HG03575 (cell line): ENCODE measurements around the gene PPP4R4.
"Not testable (repeated sequence)": the region's sequence is repeated elsewhere in the genome, so short reads cannot be mapped to it uniquely, and the experiment has no call there.

Experiments
- ATAC-seq: cut with Tn5 transposase; IDR thresholded peaks from one replicate; pipeline ENCODE4 v1.9.1; 2021; ENCODE audit not compliant: unreplicated experiment, insufficient number of reproducible peaks, low FRiP score; ENCODE audit errors: extremely low read depth

PPP4R4 gene

DNA sequence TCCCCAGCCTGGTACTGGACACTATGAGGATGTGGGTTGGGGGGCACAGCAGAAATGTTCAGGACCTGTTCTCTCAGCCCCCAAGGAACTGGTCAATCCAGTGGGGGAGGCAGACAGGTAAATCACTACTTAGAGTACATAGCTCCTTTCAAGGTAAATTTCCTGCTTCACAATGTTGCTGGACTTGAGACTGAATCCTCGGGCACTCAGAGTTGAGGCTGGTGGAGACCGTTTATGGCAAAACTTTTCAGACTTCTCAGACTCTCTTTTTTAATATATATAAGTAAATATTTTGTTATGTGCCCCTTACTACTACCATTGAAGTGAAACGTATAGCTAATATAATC is 119.4 kb downstream of the PPP4R4 start:
- ATAC-seq, result no peak

DNA sequence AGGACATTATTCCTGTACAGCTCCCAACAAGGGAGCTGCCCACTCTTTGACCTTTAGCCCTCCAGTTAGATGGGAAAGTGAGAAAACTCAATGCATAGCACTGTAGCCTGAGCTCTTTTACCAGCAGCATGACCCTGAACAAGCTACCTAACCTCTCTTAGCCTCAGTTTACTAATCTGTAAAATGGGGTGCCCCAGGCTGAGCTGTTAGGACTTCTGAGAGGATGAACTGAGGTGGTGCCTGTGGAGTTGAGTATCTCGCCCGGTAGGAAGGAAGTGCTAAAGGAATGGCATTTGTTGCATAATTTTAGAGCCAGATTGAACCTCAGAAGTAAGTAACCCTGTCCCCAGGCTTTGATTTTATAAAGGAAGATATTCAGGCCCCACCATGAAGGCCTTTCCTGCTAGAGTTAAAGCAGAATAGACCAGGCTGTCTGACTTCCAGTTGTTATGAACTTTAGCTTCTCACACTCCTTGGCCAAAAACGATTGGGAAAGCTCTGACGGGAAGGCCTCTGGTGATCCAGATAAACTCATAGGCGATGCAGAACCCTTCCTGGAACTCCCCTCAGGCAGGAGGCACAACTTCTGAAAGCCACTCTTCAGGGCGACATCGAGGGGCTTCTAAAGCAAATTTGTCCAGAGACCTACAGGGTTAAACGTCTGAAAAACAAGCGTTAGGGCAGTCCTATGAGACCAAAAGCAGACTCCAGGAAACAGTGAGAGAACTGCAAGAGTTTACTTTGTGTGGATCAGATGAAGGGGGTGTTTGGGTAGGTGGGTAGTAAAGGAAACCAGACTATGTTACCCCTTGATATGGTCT is 121.4 kb downstream of the PPP4R4 start:
- ATAC-seq, result no peak

DNA sequence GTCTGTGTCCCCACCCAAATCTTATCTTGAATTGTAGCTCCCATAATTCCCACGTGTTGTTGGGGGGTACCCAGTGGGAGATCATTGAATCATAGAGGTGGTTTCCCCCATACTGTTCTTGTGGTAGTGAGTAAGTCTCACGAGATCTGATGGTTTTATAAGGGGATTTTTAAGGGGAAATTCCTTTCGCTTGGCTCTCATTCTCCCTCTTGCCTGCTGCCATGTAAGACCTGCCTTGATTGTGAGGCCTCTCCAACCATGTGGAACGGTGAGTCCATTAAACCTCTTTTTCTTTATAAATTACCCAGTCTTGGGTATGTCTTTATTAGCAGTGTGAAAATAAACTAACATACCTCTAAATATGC is 122.0 kb downstream of the PPP4R4 start:
- ATAC-seq, result not testable (repeated sequence)

DNA sequence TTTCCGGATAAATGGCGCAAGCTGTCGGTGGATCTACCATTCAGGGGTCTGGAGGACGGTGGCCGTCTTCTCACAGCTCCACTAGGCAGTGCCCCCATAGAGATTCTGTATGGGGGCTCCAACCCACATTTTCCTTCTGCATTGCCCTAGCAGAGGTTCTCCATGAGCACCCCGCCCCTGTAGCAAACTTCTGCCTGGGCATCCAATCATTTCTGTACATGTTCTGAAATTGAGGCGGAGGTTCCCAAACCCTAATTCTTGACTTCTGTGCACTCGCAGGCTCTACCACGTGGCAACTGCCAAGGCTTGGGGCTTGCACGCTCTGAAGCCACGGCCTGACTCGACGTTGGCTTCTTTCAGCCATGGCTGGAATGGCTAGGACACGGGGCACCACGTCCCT is 124.0 kb downstream of the PPP4R4 start:
- ATAC-seq, result no peak

DNA sequence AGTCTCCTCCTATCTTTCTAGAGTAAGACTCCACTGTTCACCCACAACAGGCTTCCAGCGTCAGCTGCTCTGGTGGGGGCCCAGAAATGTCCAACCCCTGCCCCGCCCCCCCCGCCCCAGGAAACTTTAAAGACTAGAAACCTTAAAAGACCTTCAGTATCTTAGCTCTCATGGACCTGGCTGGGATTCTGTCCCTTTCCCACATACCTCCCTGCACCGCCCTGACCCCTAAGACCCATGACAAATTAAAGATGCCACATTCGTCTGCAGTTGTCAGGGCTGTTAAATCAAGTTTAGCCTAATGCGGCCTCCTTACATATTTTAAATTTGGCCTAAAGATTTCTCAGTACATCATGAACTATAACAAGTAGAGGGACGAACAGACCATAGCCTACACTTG is 129.0 kb downstream of the PPP4R4 start:
- no peak for ATAC-seq

DNA sequence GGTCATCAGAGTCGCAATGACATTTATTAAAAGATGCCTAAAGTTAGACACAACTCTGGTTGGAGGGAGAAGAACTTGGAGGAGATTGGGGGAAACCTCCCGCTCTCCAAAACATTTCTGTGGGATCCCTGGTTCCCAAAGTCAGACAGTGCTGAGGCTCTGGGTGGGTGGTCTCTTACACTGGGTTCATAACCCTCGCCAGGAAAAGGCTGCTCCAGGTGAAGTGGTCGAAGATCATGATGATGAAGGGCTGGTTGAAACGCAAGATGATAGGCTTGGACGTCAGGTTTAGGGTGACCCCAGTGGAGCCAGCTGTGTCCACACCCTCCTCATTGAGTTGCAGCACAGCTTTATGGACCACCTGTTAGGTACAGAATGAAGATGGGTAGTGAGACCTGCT is 130.1 kb downstream of the PPP4R4 start:
- no peak for ATAC-seq

DNA sequence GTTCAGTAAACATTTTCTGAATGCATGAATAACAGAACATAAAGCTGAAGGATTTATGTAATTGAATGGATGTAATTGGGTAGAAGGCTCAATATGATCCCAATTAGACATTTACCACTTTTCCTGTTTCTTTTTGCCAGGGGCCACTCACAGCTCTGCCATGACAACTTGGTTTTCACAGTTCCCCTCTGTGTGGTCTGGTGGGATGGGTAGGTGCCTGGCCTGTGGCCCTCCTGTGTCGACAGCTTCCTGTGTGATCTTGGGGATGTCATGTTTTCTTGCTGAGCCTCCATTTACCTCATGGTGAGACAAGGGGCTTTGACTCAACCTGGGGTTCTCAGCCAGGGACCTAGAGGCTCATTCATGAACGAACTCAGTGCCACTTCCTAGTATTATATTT is 131.5 kb downstream of the PPP4R4 start:
- ATAC-seq, result no peak

DNA sequence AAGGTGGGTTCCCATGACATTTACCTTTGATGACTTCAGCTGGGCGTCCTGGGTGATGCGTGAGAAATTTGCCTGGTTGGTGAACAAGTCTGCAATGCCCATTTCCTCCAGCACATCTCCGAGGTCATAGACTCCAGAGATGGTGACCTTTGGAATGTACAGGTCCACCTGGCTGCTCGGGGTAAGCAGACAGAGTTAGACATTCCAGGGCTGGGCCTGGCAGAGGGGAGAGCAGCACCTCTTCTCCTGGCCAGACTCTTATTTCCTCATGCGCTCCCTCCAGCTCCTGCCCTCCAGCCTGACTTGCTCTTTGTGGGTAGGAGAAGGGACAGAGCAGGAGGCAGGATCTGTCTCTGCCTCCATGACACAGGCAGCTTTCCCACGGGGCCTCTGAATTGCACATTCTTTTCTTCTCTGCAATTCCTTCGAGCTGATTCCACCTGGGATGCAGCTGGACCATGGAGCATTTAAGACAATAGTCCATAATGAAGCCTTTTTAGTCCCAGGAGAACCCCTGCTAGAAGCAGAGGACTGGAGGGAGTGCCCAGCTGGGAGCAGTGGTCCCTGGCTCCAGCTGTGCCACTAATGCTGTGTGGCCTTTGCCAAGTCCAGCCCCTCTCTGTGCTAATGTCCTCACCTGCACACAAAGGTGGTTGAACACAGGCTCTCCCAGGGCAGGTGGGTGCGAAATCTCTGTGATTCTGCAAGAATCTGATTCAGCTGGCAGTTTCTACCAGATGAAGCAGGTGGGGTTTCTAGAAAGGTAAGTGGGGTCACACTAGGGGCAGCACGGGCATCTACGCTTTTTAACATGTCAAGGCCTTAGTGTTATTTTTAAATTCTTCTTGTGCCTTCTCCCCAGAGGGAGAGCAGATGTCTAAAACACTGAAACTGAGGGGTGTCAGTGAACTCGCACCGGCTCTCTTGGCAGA is 132.2 kb downstream of the PPP4R4 start:
- no peak for ATAC-seq

DNA sequence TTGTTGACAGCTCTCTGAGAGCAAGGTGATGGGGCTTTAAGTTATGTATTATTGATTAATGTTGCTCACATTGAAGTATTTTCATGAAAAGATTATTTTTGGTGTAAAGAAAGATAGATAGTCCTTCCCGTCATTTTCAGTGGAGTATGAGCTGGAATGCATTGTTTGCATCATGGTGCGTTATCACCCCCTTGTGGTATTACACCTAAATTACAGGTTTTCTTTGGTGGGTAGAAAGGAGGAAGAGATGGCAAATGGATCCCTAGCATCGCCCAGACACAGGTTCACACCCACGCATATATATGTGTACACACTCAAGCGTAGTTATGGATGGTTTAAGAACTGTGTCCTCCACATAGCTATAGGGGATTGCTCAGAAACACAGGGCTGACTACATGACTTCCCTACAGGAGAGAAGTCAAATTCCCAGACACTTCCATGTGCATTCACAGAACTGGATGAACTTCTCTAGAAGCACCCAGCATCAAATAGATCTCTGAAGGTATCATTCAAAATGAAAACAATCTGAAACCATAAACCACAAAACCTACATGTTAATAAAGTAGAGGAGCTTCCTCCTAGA is 133.4 kb downstream of the PPP4R4 start:
- no peak for ATAC-seq

DNA sequence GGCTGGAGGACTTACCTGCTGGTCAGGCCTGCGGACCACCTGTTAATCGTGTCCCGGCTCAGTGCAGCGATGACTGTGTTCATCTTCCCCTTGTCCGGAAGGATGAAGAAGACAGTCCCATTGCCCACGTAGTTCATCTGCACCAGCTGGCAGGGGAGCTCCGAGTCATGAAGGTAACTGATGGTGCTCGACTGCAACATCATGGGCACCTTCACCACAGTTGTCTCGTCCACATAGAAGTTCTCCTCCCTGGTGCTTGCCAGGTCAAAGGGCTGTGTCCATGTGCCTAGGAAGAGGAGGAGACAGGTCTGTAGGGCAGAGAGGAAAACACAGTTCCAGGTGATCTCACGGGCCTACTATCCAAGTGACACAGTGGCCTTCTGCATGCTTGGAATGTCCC is 135.6 kb downstream of the PPP4R4 start:
- no peak for ATAC-seq

DNA sequence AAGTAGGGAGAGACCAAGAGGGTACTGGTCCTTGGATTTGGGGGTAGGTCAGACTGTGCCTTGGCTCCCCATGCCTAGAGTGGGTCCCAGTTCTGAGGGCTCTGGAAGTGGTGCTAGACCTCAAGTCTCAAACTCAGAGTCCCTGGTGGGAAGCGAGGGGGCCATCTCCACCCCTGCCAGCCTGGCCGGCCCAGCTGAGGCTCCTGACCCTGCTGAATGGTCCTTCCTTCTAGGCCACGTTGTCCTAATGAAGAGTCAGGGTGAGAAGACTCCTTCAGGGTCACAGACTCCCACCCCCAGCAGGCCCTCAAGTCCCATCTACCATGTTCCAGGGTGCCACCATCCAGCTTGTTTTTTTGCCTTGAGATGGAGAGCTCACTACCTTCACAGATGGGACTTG is 136.1 kb downstream of the PPP4R4 start:
- no peak for ATAC-seq

DNA sequence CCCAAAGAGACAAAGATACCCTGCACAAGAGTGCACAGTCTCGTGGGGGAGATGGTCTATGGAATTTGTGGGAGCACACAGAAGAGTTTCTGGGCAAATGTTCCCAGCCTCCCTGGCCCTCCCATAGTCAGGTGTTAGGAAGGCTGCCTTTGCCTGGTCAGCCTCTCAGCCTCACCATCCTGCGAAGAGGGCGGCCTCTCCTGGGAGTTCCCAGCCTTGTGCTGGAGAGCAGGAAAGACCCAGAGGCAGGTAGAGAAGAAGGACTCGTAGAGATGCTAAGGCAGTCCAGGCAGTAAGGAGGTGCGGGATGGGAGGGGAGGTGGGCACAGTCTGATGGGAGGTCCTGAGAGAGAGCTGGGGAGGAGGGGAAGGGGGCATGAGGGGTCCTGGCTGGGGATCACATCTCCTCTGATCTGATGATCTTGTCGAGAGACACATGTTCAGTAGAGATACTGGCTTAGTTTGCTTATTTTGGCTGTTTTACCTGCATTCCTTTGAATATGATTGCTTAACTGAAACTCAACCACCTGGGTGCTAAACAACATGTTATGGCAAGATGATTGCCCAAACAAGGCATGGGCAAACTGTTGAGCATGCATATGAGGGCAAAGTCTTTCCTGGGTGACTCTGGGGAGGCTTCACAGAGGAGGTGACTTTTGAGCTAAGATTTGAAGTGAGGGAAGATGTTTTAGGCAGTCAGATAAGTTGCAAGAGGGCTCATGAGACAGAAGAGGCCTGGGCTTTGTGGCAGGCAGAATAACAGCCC is 138.5 kb downstream of the PPP4R4 start:
- ATAC-seq, result no peak

DNA sequence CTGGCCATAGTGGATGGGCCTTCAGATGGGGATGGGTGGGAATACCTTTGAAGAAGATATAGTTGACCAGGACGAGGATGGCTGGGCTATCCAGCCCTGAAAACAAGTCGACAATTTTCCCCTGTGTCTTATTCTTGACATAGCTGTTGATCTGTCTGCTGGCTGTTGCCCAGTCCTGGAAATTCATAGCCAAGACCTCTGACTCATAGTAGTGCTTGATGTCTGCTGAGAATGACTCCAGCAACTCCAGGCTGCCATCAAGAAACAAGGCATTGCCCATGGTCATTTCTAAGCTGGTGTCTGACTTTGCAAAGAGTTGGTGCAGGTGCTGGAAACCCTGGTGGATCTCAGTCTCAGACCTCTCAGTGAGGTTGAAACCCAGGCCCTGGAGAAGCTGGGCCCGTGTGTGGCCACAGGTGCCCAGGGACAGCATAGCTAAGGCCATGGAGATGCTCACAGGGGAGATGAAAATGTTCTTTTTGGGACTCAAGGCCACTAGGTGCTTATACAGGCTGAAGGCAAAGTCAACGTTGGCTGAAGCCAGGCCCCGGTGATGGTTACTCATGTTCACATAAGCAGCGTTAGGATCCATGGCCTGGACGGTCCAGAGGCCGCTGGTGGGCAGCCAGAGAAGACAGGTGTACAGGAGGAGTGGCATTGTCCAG is 140.0 kb downstream of the PPP4R4 start:
- ATAC-seq, result no peak

DNA sequence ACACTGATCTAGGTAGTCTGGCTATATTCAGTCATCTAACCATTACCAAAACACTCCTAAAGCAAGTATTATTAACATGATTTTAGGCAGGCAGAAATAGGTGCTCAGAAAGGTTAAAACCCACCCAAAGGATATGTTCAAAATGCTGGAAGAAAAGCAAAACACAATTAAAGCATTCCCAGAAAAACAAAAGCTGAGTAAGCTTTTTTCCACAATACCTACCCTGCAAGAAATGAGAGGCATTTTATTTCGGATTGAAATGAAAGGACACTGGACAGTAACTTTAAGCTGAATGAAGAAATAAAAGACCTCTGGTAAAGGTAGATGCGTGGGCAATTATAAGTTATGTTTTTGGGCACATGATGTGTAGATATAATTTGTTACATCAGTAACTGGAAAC is 140.8 kb downstream of the PPP4R4 start:
- ATAC-seq, result no peak

DNA sequence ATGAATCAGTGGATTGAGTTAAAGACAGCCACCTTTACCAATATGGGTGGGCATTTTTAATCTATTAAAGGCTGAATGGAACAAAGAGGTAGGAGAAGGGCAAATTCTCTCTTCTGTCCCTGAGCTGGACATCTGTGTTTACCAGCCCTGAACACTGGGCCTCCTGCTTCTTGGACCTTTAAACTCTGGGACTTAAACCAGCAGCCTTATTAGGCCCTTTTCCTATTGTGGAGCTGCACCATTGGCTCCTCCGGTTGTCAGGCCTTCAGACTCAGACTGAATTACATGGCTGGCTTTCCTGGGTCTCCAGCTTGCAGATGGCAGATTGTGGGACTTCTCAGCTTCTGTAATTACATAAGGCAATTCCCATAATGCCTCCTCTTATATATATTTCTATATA is 142.6 kb downstream of the PPP4R4 start:
- ATAC-seq, result no peak

DNA sequence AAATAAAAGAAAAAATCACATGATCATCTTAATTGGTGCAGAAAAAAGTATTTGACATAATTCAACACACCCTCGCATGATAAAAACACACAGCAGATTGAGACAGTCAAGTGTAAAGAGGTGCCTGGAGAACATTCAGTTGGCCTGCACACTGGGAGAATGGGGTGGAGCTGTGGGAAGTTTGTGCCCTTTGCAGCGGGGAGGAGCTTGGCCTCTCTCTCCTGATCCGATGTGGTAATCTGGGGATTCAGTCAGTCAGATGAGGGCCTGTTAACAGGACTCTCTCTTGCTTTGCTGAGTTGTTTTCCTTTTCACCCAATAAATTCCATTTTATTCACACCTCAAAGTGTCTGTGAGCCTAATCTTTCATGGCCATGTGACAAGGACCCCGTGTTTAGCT is 143.1 kb downstream of the PPP4R4 start:
- ATAC-seq, result no peak

DNA sequence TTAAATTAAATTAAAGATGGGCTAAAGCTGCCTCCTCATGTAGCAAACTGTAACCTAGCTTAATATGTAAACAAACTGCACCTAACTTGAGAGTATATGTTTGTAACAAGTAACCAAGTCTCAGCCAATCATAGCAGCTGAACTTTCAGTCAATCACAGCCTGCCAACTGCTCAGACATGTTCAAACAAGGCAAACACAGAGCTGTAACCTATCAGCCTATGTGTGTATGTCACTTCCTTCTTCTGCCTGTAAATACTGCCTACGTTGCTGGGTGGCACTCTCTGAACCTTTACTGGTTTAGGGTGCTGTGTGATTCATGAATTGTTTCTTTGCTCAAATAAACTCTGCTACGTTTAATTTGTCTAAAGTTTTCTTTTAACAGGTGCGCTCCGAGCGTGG is 146.1 kb downstream of the PPP4R4 start:
- no peak for ATAC-seq

DNA sequence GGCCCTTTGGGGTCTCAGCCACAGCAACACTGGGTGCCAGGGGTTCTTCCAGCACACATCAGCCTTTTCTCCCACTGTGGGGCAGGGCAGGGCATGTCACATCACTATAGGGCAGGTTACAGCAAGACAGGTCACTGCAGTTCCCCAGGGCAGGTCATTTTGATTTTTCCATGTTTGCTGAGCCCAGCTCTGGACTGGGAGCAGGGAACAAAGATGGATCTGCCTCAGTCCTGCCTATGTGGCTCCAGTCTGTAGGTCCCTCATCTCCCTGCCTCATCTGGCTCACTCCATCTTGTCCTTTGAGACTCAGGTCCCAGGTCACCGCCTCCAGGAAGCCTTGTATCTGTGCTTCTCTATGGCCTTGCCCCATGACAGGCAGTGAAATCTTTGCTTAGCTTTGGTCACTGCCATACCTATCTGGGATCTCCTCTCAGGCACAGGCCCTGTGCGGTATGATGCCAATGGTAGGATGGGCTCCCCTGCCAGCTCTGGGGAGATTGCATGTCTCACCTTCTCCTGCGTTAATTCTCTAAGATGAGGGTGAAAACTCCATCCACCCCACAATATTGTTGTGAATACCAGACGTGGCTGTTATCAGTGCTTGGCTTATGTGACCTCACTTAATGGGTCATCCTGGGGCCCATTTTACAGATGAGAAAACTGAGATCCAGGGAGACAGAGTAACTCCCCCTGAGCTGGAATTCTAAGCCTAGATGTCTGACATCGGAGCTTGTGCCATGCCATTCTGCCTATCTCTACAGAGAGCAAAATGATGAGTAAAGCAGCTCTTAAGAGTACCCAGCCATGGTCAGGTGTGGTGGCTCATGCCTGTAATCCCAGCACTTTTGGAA is 147.5 kb downstream of the PPP4R4 start:
- no peak for ATAC-seq
